H1 (cell line): ENCODE results near the gene NAA60. TPM values are rescaled to one million over a fixed set of nuclear protein-coding genes. Genes with fewer than 3 reads are reported as not detected.

Experiments used
- CTCF ChIA-PET: fragments of 300-600 bp; sonication (Branson Sonifier 250); formaldehyde crosslinking; loops from one replicate; lab custom pipeline; 2021; ENCODE audit not compliant: partially characterized antibody; lab: Charles Lee
- POLR2A ChIA-PET: fragments of 300-600 bp; sonication (Branson Sonifier 250); formaldehyde crosslinking; loops from one replicate; lab custom pipeline; 2021; ENCODE audit warnings: inconsistent platforms; ENCODE audit not compliant: partially characterized antibody; lab: Charles Lee
- DNase-seq, 2 experiments: peaks; one replicate each; pipeline versions ENCODE4 v3.0.0 to v3.0.0-alpha.2; 2010 to 2022; ENCODE audit warnings: low spot score in 2 of 2, low read depth in 1 of 2, mixed read lengths in 1 of 2
- FAIRE-seq: peaks from 2 replicates; lab custom pipeline; 2011; peaks lifted over from hg19 to GRCh38; lab: Jason Lieb, UNC
- H2AFZ ChIP-seq: 2 replicates; pipeline ENCODE4 v1.8.1; 2012; ENCODE audit warnings: low read length, inconsistent platforms
- H2AK5ac ChIP-seq: 2 replicates; pipeline ENCODE4 v1.6.1; 2013; ENCODE audit warnings: low read depth, low read length
- H2BK120ac ChIP-seq: replicated peaks from 2 replicates; pipeline ENCODE3; 2013; ENCODE audit warnings: low read depth, low read length, inconsistent platforms
- H2BK12ac ChIP-seq: 2 replicates; pipeline ENCODE4 v1.6.1; 2013; ENCODE audit warnings: low read depth, low read length
- H2BK15ac ChIP-seq: 2 replicates; pipeline ENCODE4 v1.6.1; 2013; ENCODE audit warnings: low read length
- H2BK20ac ChIP-seq: 2 replicates; pipeline ENCODE4 v1.6.1; 2013; ENCODE audit warnings: low read length
- H2BK5ac ChIP-seq: 2 replicates; pipeline ENCODE4 v1.6.1; 2013; ENCODE audit warnings: low read depth, low read length
- H3K14ac ChIP-seq: 2 replicates; pipeline ENCODE4 v1.6.1; 2013; ENCODE audit warnings: inconsistent platforms; ENCODE audit not compliant: insufficient read length
- H3K18ac ChIP-seq: 2 replicates; pipeline ENCODE4 v1.6.1; 2013; ENCODE audit warnings: low read length; ENCODE audit errors: extremely low read depth
- H3K23ac ChIP-seq: 2 replicates; pipeline ENCODE4 v1.6.1; 2013; ENCODE audit warnings: inconsistent platforms; ENCODE audit not compliant: insufficient read length
- H3K23me2 ChIP-seq: 2 replicates; pipeline ENCODE4 v1.6.1; 2013; ENCODE audit warnings: low read depth, low read length
- H3K27ac ChIP-seq: 2 replicates; pipeline ENCODE4 v1.6.1; 2011; ENCODE audit warnings: low read depth, low read length, inconsistent platforms
- H3K27me3 ChIP-seq, 4 experiments: replicated peaks in 1 of 4; 1 replicate in 1 of 4; 2 replicates in 3 of 4; pipeline versions ENCODE4 v1.6.1 to v1.8.1; 2011 to 2013; ENCODE audit warnings: low read length in 3 of 4, mild to moderate bottlenecking in 3 of 4, inconsistent platforms in 2 of 4, mixed read lengths in 2 of 4, moderate library complexity in 1 of 4; ENCODE audit not compliant: control insufficient read depth in 3 of 4, insufficient read depth in 3 of 4; ENCODE audit errors: extremely low read depth in 1 of 4
- H3K36me3 ChIP-seq, 4 experiments: 2 replicates each; pipeline versions ENCODE4 v1.6.1 to v1.8.1; 2011 to 2013; ENCODE audit warnings: mild to moderate bottlenecking in 4 of 4, low read length in 3 of 4, moderate library complexity in 2 of 4, control low read depth in 1 of 4, inconsistent platforms in 1 of 4; ENCODE audit not compliant: insufficient read depth in 4 of 4, control insufficient read depth in 2 of 4
- H3K4ac ChIP-seq: replicated peaks from 2 replicates; pipeline ENCODE3; 2013; ENCODE audit warnings: low read length, low read depth, mixed read lengths, inconsistent platforms; ENCODE audit not compliant: insufficient read length
- H3K4me1 ChIP-seq, 4 experiments: replicated peaks in 1 of 4; 1 replicate in 1 of 4; 2 replicates in 3 of 4; pipeline versions ENCODE4 v1.6.1 to v1.8.1; 2011 to 2013; ENCODE audit warnings: low read length in 3 of 4, inconsistent platforms in 2 of 4, mixed read lengths in 1 of 4; ENCODE audit not compliant: insufficient read depth in 4 of 4, control insufficient read depth in 3 of 4
- H3K4me2 ChIP-seq, 2 experiments: 2 replicates each; pipeline versions ENCODE4 v1.6.1 to v1.8.1; 2011 to 2013; ENCODE audit warnings: low read depth in 2 of 2, low read length in 2 of 2, control low read depth in 1 of 2, inconsistent platforms in 1 of 2, mild to moderate bottlenecking in 1 of 2; ENCODE audit not compliant: insufficient read depth in 1 of 2
- H3K4me3 ChIP-seq, 4 experiments: fragments of 200-600, 300-600 bp in 1 of 4; sonication (generic), shearing (Covaris generic), sonication (Bioruptor Twin) in 1 of 4; 2 replicates each; pipeline versions ENCODE4 v1.5.1 to v1.8.1; 2011 to 2016; ENCODE audit warnings: low read length in 4 of 4, low read depth in 3 of 4, control low read depth in 2 of 4, inconsistent platforms in 2 of 4, mild to moderate bottlenecking in 2 of 4, mixed read lengths in 1 of 4, moderate library complexity in 1 of 4; ENCODE audit not compliant: insufficient read depth in 2 of 4; ENCODE audit errors: extremely low read depth in 1 of 4
- H3K56ac ChIP-seq: replicated peaks from 2 replicates; pipeline ENCODE3; 2013; ENCODE audit warnings: low read depth, mild to moderate bottlenecking, mixed read lengths, low read length, inconsistent platforms; ENCODE audit not compliant: insufficient read length
- H3K79me1 ChIP-seq: 2 replicates; pipeline ENCODE4 v1.6.1; 2013; ENCODE audit warnings: low read depth, low read length, control low read depth
- H3K79me2 ChIP-seq, 2 experiments: 2 replicates each; pipeline versions ENCODE4 v1.6.1 to v1.8.1; 2012 to 2013; ENCODE audit warnings: low read length in 2 of 2, mild to moderate bottlenecking in 2 of 2, inconsistent platforms in 1 of 2; ENCODE audit not compliant: insufficient read depth in 2 of 2, control insufficient read depth in 1 of 2
- H3K9ac ChIP-seq, 4 experiments: replicated peaks in 1 of 4; 1 replicate in 1 of 4; 2 replicates in 3 of 4; pipeline versions ENCODE4 v1.6.1 to v1.8.1; 2011 to 2013; ENCODE audit warnings: low read depth in 3 of 4, low read length in 3 of 4, control low read depth in 2 of 4, mild to moderate bottlenecking in 2 of 4, moderate library complexity in 2 of 4, inconsistent platforms in 1 of 4; ENCODE audit errors: extremely low read depth in 1 of 4
- H3K9me3 ChIP-seq, 2 experiments: 2 replicates each; pipeline versions ENCODE4 v1.6.1 to v1.8.1; 2012 to 2013; ENCODE audit warnings: mild to moderate bottlenecking in 2 of 2, moderate library complexity in 2 of 2, control low read depth in 1 of 2, inconsistent platforms in 1 of 2, low read depth in 1 of 2, low read length in 1 of 2, mixed read lengths in 1 of 2; ENCODE audit not compliant: insufficient read depth in 2 of 2
- H4K20me1 ChIP-seq, 2 experiments: replicated peaks in 1 of 2; 2 replicates each; pipeline versions ENCODE3 to v1.8.1; 2011 to 2013; ENCODE audit warnings: inconsistent platforms in 2 of 2, low read length in 2 of 2, mild to moderate bottlenecking in 1 of 2; ENCODE audit not compliant: insufficient read depth in 2 of 2, control insufficient read depth in 1 of 2
- H4K5ac ChIP-seq: 2 replicates; pipeline ENCODE4 v1.6.1; 2013; ENCODE audit warnings: low read length, low read depth, mixed read lengths, inconsistent platforms; ENCODE audit not compliant: insufficient read length
- H4K8ac ChIP-seq: 2 replicates; pipeline ENCODE4 v1.8.0; 2013; ENCODE audit warnings: mild to moderate bottlenecking, moderate library complexity, low read length, inconsistent platforms; ENCODE audit not compliant: insufficient read depth; ENCODE audit errors: extremely low read depth
- H4K91ac ChIP-seq: replicated peaks from 2 replicates; pipeline ENCODE3; 2013; ENCODE audit warnings: low read length, mixed read lengths, inconsistent platforms; ENCODE audit not compliant: insufficient read length
- EZH2 ChIP-seq: fragments of 200-600 bp; sonication (generic); IDR thresholded peaks from 2 replicates; pipeline ENCODE4 v1.7.1; 2012; ENCODE audit warnings: low read depth, mild to moderate bottlenecking, moderate library complexity, low read length, inconsistent platforms; ENCODE audit not compliant: severe bottlenecking
- GTF2F1 ChIP-seq: IDR thresholded peaks from 2 replicates; pipeline ENCODE4 v1.6.1; 2012; ENCODE audit warnings: low read depth, low read length, improper control_type of control experiment, borderline replicate concordance
- JUN ChIP-seq: IDR thresholded peaks from 2 replicates; pipeline ENCODE4 v1.6.1; 2011; ENCODE audit warnings: low read depth, mild to moderate bottlenecking, improper control_type of control experiment, low read length
- KDM5A ChIP-seq: fragments of 200-600 bp; IDR thresholded peaks from 2 replicates; pipeline ENCODE4 v1.7.1; 2012; ENCODE audit warnings: mild to moderate bottlenecking, low read length, inconsistent platforms, mixed read lengths
- SIN3A ChIP-seq, 2 experiments: IDR thresholded peaks in 1 of 2; conservative IDR thresholded peaks in 1 of 2; 2 replicates each; pipeline ENCODE4 v1.6.1; 2011 to 2012; ENCODE audit warnings: low read length in 2 of 2, improper control_type of control experiment in 1 of 2, low read depth in 1 of 2, mild to moderate bottlenecking in 1 of 2
- TAF1 ChIP-seq: IDR thresholded peaks from 2 replicates; pipeline ENCODE4 v1.6.1; 2011; ENCODE audit warnings: mild to moderate bottlenecking, low read depth, low read length
- TEAD4 ChIP-seq: IDR thresholded peaks from 2 replicates; pipeline ENCODE4 v1.6.1; 2012; ENCODE audit warnings: low read depth, low read length, inconsistent platforms, mixed read lengths
- WGBS, 2 experiments: shearing (Covaris generic) in 1 of 2; methylation state at CpG; one replicate each; pipeline versions ENCODE4 v1.1.6 to v1.1.7; 2013 to 2015; ENCODE audit warnings: low lambda C conversion rate in 2 of 2, mixed read lengths in 2 of 2, inconsistent platforms in 1 of 2, low coverage in 1 of 2, missing lambda C conversion rate in 1 of 2; ENCODE audit not compliant: insufficient replicate concordance in 2 of 2, insufficient coverage in 1 of 2, insufficient read length in 1 of 2; ENCODE audit errors: extremely low coverage in 1 of 2, missing lambda C conversion rate in 1 of 2; 5-methylcytosine and 5-hydroxymethylcytosine counted together
- polyA plus RNA-seq, 7 experiments: library from polyadenylated mRNA; depleted of rRNA in 3 of 7; stranded (reverse) in 5 of 7; unstranded in 2 of 7; fragments of >200 nt in 5 of 7; fragments of 200-250 nt in 2 of 7; gene quantifications; 1 replicate in 5 of 7; 2 replicates in 1 of 7; 4 replicates in 1 of 7; pipeline versions ENCODE4 v1.2.1 to v1.2.3, GENCODE V29; 2011 to 2013; ENCODE audit warnings: missing spikeins in 2 of 7, mixed read lengths in 2 of 7
- total RNA-seq: library from RNA; stranded (reverse); fragmentation: NEBNext Ultra II Directional; extraction: Animal tissue kit (Norgen Biotek cat#: 25700); gene quantifications from 2 replicates; pipeline ENCODE4 v1.2.1, GENCODE V29; 2021
- TF ChIP-seq, protein P1 (sequence below): IDR thresholded peaks from 2 replicates; pipeline ENCODE4 v1.6.1; 2011; ENCODE audit warnings: low read length, improper control_type of control experiment

NAA60 gene
- total and polyA plus RNA-seq, 2 of the 8 experiments (the other 6 are each of a cell fraction or from before 2014, with no cell fraction given) = 34.1 to 47.6 TPM

DNA sequence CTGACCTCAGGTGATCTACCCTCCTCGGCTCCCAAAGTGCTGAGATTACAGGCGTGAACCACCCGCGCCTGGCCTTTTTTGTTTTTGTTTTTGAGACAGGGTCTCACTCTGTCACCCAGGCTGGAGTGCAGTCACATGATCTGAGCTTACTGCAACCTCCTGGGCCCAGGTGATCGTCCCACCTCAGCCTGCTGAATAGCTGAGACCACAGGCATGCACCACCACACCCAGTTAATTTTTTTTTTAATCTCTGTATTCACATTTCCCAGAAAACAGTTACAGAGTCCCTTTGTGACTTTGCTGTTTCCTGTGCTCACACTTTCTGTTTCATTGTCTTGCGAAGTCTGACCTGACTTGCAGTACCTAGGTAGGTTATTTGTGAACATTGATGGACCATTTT lies 60.0 kb downstream of the NAA60 start:
- H3K18ac ChIP-seq = no peak overlapping the region
- 92% methylated on average over 6 of the region's 6 CpGs; no CpG with 5 or more reads in 1 of the 2 experiments for WGBS, 2 experiments
- no peak overlapping the region for H2AK5ac ChIP-seq
- H3K79me1 ChIP-seq = no peaks in the 10 kb centered on the region
- no peak overlapping the region for H3K9ac ChIP-seq
- peaks cover 2% of the 10 kb centered on the region for H3K23me2 ChIP-seq
- no peak overlapping the region for H2BK15ac ChIP-seq
- POLR2A ChIA-PET = no interaction called here
- TF ChIP-seq TEAD4 = no peak
- TF ChIP-seq GTF2F1 = no peak
- no peak for TF ChIP-seq TAF1
- TF ChIP-seq EZH2 = no peak
- no peak for TF ChIP-seq KDM5A
- no peak for TF ChIP-seq SIN3A (conservative IDR thresholded peaks at IDR 0.05 in 1 of 2, IDR thresholded peaks at IDR 0.05 in 1 of 2; ENCODE audit: low read depth in 1 of 2, low read length in 2 of 2)
- TF ChIP-seq, protein P1, sequence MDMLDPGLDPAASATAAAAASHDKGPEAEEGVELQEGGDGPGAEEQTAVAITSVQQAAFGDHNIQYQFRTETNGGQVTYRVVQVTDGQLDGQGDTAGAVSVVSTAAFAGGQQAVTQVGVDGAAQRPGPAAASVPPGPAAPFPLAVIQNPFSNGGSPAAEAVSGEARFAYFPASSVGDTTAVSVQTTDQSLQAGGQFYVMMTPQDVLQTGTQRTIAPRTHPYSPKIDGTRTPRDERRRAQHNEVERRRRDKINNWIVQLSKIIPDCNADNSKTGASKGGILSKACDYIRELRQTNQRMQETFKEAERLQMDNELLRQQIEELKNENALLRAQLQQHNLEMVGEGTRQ = no peak
- TF ChIP-seq JUN = no peak
- DNase-seq (no peak), FAIRE-seq (no peak)
- H3K27ac ChIP-seq = no peak overlapping the region
- no peaks in the 10 kb centered on the region for H3K27me3 ChIP-seq
- no peaks in the 10 kb centered on the region for H3K79me2 ChIP-seq
- H4K91ac ChIP-seq = no peak overlapping the region
- no peak overlapping the region for H3K4me3 ChIP-seq
- no peaks in the 10 kb centered on the region for H4K20me1 ChIP-seq
- CTCF ChIA-PET = interaction anchor here (0.6 to 0.7 kb wide), 2 partner anchors 87 to 149 kb away, joined by 3 to 5 read pairs; no protein-coding TSS in a partner anchor
- no peak overlapping the region for H3K14ac ChIP-seq
- no peaks in the 10 kb centered on the region for H3K9me3 ChIP-seq
- H4K5ac ChIP-seq = no peak overlapping the region
- no peak overlapping the region for H3K23ac ChIP-seq
- no peak overlapping the region for H3K56ac ChIP-seq
- H2AFZ ChIP-seq = no peak overlapping the region
- H3K4me2 ChIP-seq = no peak overlapping the region
- H2BK20ac ChIP-seq = no peak overlapping the region
- peaks cover 0 to 5% (median 0%) of the 10 kb centered on the region in 4 experiments; a peak in 1 of 7 replicates for H3K4me1 ChIP-seq
- H2BK120ac ChIP-seq = no peak overlapping the region
- H4K8ac ChIP-seq = no peak overlapping the region
- H2BK12ac ChIP-seq = no peak overlapping the region
- no peak overlapping the region for H3K4ac ChIP-seq
- H3K36me3 ChIP-seq = peaks cover 0 to 8% (median 3%) of the 10 kb centered on the region in 4 experiments; a peak in 4 of 8 replicates
- no peak overlapping the region for H2BK5ac ChIP-seq
